ENCODE data around the gene UROS.

- TF ChIP-seq GATA2 (IDR thresholded peaks at IDR 0.05; ENCODE audit: low read depth, low read length) (no peak), GATA3 (IDR thresholded peaks at IDR 0.05; ENCODE audit: low read depth, low read length) (no peak)
These were observed 82.9 kb downstream of the UROS start for GRCh38 chr10:125739994-125740679.

All from SH-SY5Y (cell line).